Activated T-cell treated with anti-CD3 and anti-CD28 coated beads for 24 hours (primary cell): ENCODE results near the gene VAV1.
"Not testable (repeated sequence)": the region's sequence is repeated elsewhere in the genome, so short reads cannot be mapped to it uniquely, and the experiment has no call there.

Source experiments
- DNase-seq: peaks from one replicate; pipeline ENCODE4 v3.0.0-alpha.2; 2020; ENCODE audit warnings: low read depth

The VAV1 gene

GRCh38 chr19:6852001-6852400 is 79.5 kb downstream of the VAV1 start:
- DNase-seq: no peak

GRCh38 chr19:6853868-6854267 is 81.4 kb downstream of the VAV1 start:
- no peak for DNase-seq

- no peak for DNase-seq
Measured at GRCh38 chr19:6854758-6855157, 82.2 kb downstream of the VAV1 start.

- DNase-seq: no peak
Measured at GRCh38 chr19:6856749-6857372, 84.4 kb downstream of the VAV1 start.

- DNase-seq: no peak
Measured at GRCh38 chr19:6861683-6862286, 89.3 kb downstream of the VAV1 start.

GRCh38 chr19:6862673-6863078 is 90.2 kb downstream of the VAV1 start:
- peak; percentile 88 for DNase-seq

- DNase-seq: no peak
Measured at GRCh38 chr19:6864325-6864940, 91.9 kb downstream of the VAV1 start.

- no peak for DNase-seq
Measured at GRCh38 chr19:6865849-6866248, 93.3 kb downstream of the VAV1 start.

GRCh38 chr19:6866741-6867151 is 94.2 kb downstream of the VAV1 start:
- no peak for DNase-seq

GRCh38 chr19:6868351-6868750 is 95.8 kb downstream of the VAV1 start:
- no peak for DNase-seq

- DNase-seq: not testable (repeated sequence)
Measured at GRCh38 chr19:6869151-6869882, 96.8 kb downstream of the VAV1 start.

GRCh38 chr19:6873708-6874431 is 101.4 kb downstream of the VAV1 start:
- no peak for DNase-seq

GRCh38 chr19:6875218-6875617 is 102.7 kb downstream of the VAV1 start:
- DNase-seq: no peak

- no peak for DNase-seq
Measured at GRCh38 chr19:6876748-6877147, 104.2 kb downstream of the VAV1 start.

GRCh38 chr19:6877766-6878165 is 105.3 kb downstream of the VAV1 start:
- no peak for DNase-seq

- no peak for DNase-seq
Measured at GRCh38 chr19:6886277-6886897, 113.9 kb downstream of the VAV1 start.

GRCh38 chr19:6887316-6887715 is 114.8 kb downstream of the VAV1 start, which contains the start of gene ADGRE1:
TSS of gene ADGRE1 (plus strand) at chr19:6887579. CDS start at chr19:6887609, 30 bp downstream.
- no peak for DNase-seq

- DNase-seq: no peak
Measured at GRCh38 chr19:6888967-6889366, 116.5 kb downstream of the VAV1 start.

GRCh38 chr19:6890401-6890913 is 117.9 kb downstream of the VAV1 start:
- DNase-seq: no peak

- peak; percentile 38 for DNase-seq
Measured at GRCh38 chr19:6890938-6891337, 118.4 kb downstream of the VAV1 start.

GRCh38 chr19:6891761-6892385 is 119.4 kb downstream of the VAV1 start:
- no peak for DNase-seq
